ENCODE measurements around the gene RPEL1.
"Not testable (repeated sequence)": the region's sequence is repeated elsewhere in the genome, so short reads cannot be mapped to it uniquely, and the experiment has no call there.

- TF ChIP-seq CTCF (IDR thresholded peaks at IDR 0.05; ENCODE audit: low read length); EZH2 (optimal IDR thresholded peaks at IDR 0.05; ENCODE audit: low read depth, low read length); EZH2phosphoT487 (IDR thresholded peaks at IDR 0.05; ENCODE audit: low read length): not testable (repeated sequence)
These were observed 29.3 kb upstream of the RPEL1 start for GRCh38 chr10:103216362-103216761.

All from MM.1S (cell line).